ENCODE measurements around the gene FXYD7. TPM values are rescaled to one million over a fixed set of nuclear protein-coding genes. Genes with fewer than 3 reads are reported as not detected.

FXYD7 gene
- total and polyA plus RNA-seq, 2 of the 13 experiments (the other 11 are each of a cell fraction or from before 2014, with no cell fraction given) = 0.55 TPM; not detected in 1

- no peak for TF ChIP-seq ZNF512 (CRISPR knock-in tag; IDR thresholded peaks at IDR 0.05)
- no peak for TF ChIP-seq IKZF1 (IDR thresholded peaks at IDR 0.05)
- TF ChIP-seq NONO (IDR thresholded peaks at IDR 0.05) = no peak
- no peak for TF ChIP-seq NONO (CRISPR knock-in tag; conservative IDR thresholded peaks at IDR 0.05)
- no peak for TF ChIP-seq ZNF660 (CRISPR knock-in tag; IDR thresholded peaks at IDR 0.05; ENCODE audit: borderline replicate concordance, low read depth)
- no peak for TF ChIP-seq KDM5A (IDR thresholded peaks at IDR 0.05; ENCODE audit: borderline replicate concordance, low read length)
- no peak for TF ChIP-seq ZNF20 (CRISPR knock-in tag; IDR thresholded peaks at IDR 0.05)
- TF ChIP-seq SIN3B (IDR thresholded peaks at IDR 0.05; ENCODE audit: low read length) = no peak
- TF ChIP-seq TEAD3 (CRISPR knock-in tag; optimal IDR thresholded peaks at IDR 0.05; ENCODE audit: borderline replicate concordance) = peak; percentile 45
- no peak for TF ChIP-seq ZNF678 (CRISPR knock-in tag; IDR thresholded peaks at IDR 0.05)
- TF ChIP-seq ATF2 (CRISPR knock-in tag; IDR thresholded peaks at IDR 0.05) = no peak
- no peak for TF ChIP-seq ZNF12 (CRISPR knock-in tag; IDR thresholded peaks at IDR 0.05)
- no peak for TF ChIP-seq ZNF772 (CRISPR knock-in tag; IDR thresholded peaks at IDR 0.05)
- peak; percentile 36; the same call in 1 of the 2 replicates for TF ChIP-seq ZMYM3 (CRISPR knock-in tag; IDR thresholded peaks at IDR 0.05)
- TF ChIP-seq SRSF1 (optimal IDR thresholded peaks at IDR 0.05; ENCODE audit: low read depth, low read length) = no peak
- TF ChIP-seq ZNF816 (CRISPR knock-in tag; IDR thresholded peaks at IDR 0.05; ENCODE audit: borderline replicate concordance) = no peak
- no peak for TF ChIP-seq HNF1A (IDR thresholded peaks at IDR 0.05; ENCODE audit: low read depth)
- no peak for TF ChIP-seq HNF1A (CRISPR knock-in tag; IDR thresholded peaks at IDR 0.05; ENCODE audit: borderline replicate concordance)
- no peak for TF ChIP-seq ZNF792 (CRISPR knock-in tag; IDR thresholded peaks at IDR 0.05)
- no peak for TF ChIP-seq RNF2 (conservative IDR thresholded peaks at IDR 0.05; ENCODE audit: low read depth)
- TF ChIP-seq ZNF225 (CRISPR knock-in tag; IDR thresholded peaks at IDR 0.05) = no peak
- no peak for TF ChIP-seq FOXC1 (CRISPR knock-in tag; IDR thresholded peaks at IDR 0.05; ENCODE audit: borderline replicate concordance)
- TF ChIP-seq ZNF557 (CRISPR knock-in tag; IDR thresholded peaks at IDR 0.05) = no peak
Measured at GRCh38 chr19:35100588-35101533, 42.2 kb upstream of the FXYD7 start (continued).

All from HepG2 (cell line).